OCI-LY7 (cell line): ENCODE results near the gene KLHL7. TPM values are rescaled to one million over a fixed set of nuclear protein-coding genes. Genes with fewer than 3 reads are reported as not detected.

ENCODE experiments used
- BruUV-seq: library from RNA; stranded (reverse); fragments of 400-500 nt; replicated peaks from 2 replicates; lab custom pipeline; 2021; lab: Mats Ljungman, UMichigan
- CTCF ChIA-PET: fragments of 300-600 bp; sonication (Branson Sonifier 250); formaldehyde crosslinking; loops from one replicate; lab custom pipeline; 2022; ENCODE audit warnings: antibody characterized with exemption; ENCODE audit not compliant: unreplicated experiment; lab: Charles Lee
- POLR2A ChIA-PET: fragments of 300-600 bp; sonication (Branson Sonifier 250); formaldehyde crosslinking; loops from one replicate; lab custom pipeline; 2022; ENCODE audit warnings: antibody characterized with exemption; lab: Charles Lee
- DNase-seq: peaks from one replicate; pipeline ENCODE4 v3.0.0-alpha.2; 2015; ENCODE audit warnings: low spot score
- H2AFZ ChIP-seq: fragments of 200-600 bp; sonication (generic), shearing (Covaris generic); 2 replicates; pipeline ENCODE4 v1.6.1; 2014; ENCODE audit warnings: mild to moderate bottlenecking, antibody characterized with exemption, low read length, moderate library complexity
- H3K27ac ChIP-seq: fragments of 200-600 bp; sonication (generic); 2 replicates; pipeline ENCODE4 v1.5.1; 2014; ENCODE audit warnings: mixed run types, low read depth, mild to moderate bottlenecking, moderate library complexity, low read length, inconsistent platforms; ENCODE audit not compliant: poor library complexity, severe bottlenecking
- H3K36me3 ChIP-seq: fragments of 200-600 bp; sonication (generic); 2 replicates; pipeline ENCODE4 v1.6.1; 2014; ENCODE audit warnings: mild to moderate bottlenecking, antibody characterized with exemption, low read length, moderate library complexity, mixed read lengths; ENCODE audit not compliant: insufficient read depth
- H3K4me1 ChIP-seq: fragments of 200-600 bp; sonication (generic); 2 replicates; pipeline ENCODE4 v1.5.1; 2014; ENCODE audit warnings: mild to moderate bottlenecking, low read length; ENCODE audit not compliant: insufficient read depth, poor library complexity, severe bottlenecking
- H3K4me2 ChIP-seq: fragments of 200-600 bp; sonication (generic); 2 replicates; pipeline ENCODE4 v1.6.1; 2014; ENCODE audit warnings: mild to moderate bottlenecking, low read length
- H3K4me3 ChIP-seq: fragments of 200-600 bp; sonication (generic); 2 replicates; pipeline ENCODE4 v1.5.1; 2014; ENCODE audit warnings: mild to moderate bottlenecking, low read depth, low read length; ENCODE audit not compliant: poor library complexity, severe bottlenecking
- H3K79me2 ChIP-seq: fragments of 200-600 bp; sonication (generic); 2 replicates; pipeline ENCODE4 v1.6.1; 2016; ENCODE audit warnings: low read depth, mild to moderate bottlenecking, low read length, moderate library complexity, mixed read lengths; ENCODE audit not compliant: insufficient read depth
- H3K9me2 ChIP-seq: fragments of 200-600 bp; sonication (generic); 2 replicates; pipeline ENCODE4 v1.6.1; 2016; ENCODE audit warnings: mild to moderate bottlenecking, low read length, mixed read lengths; ENCODE audit not compliant: insufficient read depth
- H3K9me3 ChIP-seq: fragments of 200-600 bp; sonication (generic); 2 replicates; pipeline ENCODE4 v1.6.1; 2014; ENCODE audit warnings: mild to moderate bottlenecking, mixed run types, low read length, mixed read lengths
- H4K20me1 ChIP-seq: fragments of 200-600 bp; sonication (generic); 2 replicates; pipeline ENCODE4 v1.6.1; 2014; ENCODE audit warnings: mild to moderate bottlenecking, antibody characterized with exemption, low read length, moderate library complexity, mixed read lengths; ENCODE audit not compliant: insufficient read depth
- CTCF ChIP-seq: fragments of 200-600 bp; sonication (generic); conservative IDR thresholded peaks from 2 replicates; pipeline ENCODE4 v1.5.1; 2014; ENCODE audit warnings: mild to moderate bottlenecking, antibody characterized with exemption, low read length, moderate library complexity, mixed read lengths
- EZH2phosphoT487 ChIP-seq: fragments of 200-600 bp; sonication (generic); IDR thresholded peaks from 2 replicates; pipeline ENCODE4 v1.6.1; 2018; ENCODE audit warnings: low read depth, borderline replicate concordance, mild to moderate bottlenecking, mixed run types, antibody characterized with exemption, low read length, moderate library complexity, mixed read lengths
- intact Hi-C: fragments of 100-400 bp; cut with micrococcal nuclease; formaldehyde crosslinking; loops from one replicate; pipeline ENCODE4 v1.10.0; 2022; ENCODE audit not compliant: unreplicated experiment
- total RNA-seq, 2 experiments: library from RNA; depleted of rRNA in 1 of 2; stranded (reverse); fragments of >200 nt in 1 of 2; shearing (Covaris generic) in 1 of 2; gene quantifications; 2 replicates each; pipeline ENCODE4 v1.2.3, GENCODE V29; 2014 to 2022

The KLHL7 gene
- total RNA-seq, 2 experiments from 2014 or later = 24.4 to 30.2 TPM

- Histone ChIP-seq H2AFZ (no peak overlapping the region), H3K4me2 (no peak overlapping the region), H3K79me2 (no peaks in the 10 kb centered on the region), H4K20me1 (no peaks in the 10 kb centered on the region), H3K27ac (no peak overlapping the region), H3K9me2 (no peaks in the 10 kb centered on the region), H3K4me3 (no peak overlapping the region), H3K9me3 (no peaks in the 10 kb centered on the region), H3K36me3 (no peaks in the 10 kb centered on the region), H3K4me1 (no peaks in the 10 kb centered on the region)
- TF ChIP-seq EZH2phosphoT487 = no peak
- TF ChIP-seq CTCF = no peak
- intact Hi-C loops = no loop called here
- ChIA-PET CTCF (no interaction called here), POLR2A (interaction anchor here (0.5 to 2.1 kb wide), 4 partner anchors 13 to 219 kb away, joined by 3 to 8 read pairs (median 5); no protein-coding TSS in a partner anchor)
- BruUV-seq = no TSS peak
- DNase-seq = no peak
Measured at GRCh38 chr7:23214423-23214822, 108.8 kb downstream of the KLHL7 start.

- intact Hi-C loops = no loop called here
- ChIA-PET POLR2A (interaction anchor here (0.5 to 2.1 kb wide), 6 partner anchors 12 to 218 kb away, joined by 3 to 8 read pairs (median 4); no protein-coding TSS in a partner anchor), CTCF (no interaction called here)
- no peak for TF ChIP-seq EZH2phosphoT487
- TF ChIP-seq CTCF = no peak
- Histone ChIP-seq H3K4me1 (no peaks in the 10 kb centered on the region), H3K9me3 (no peaks in the 10 kb centered on the region), H4K20me1 (no peaks in the 10 kb centered on the region), H3K9me2 (no peaks in the 10 kb centered on the region), H3K27ac (no peak overlapping the region), H3K4me2 (no peak overlapping the region), H3K36me3 (no peaks in the 10 kb centered on the region), H3K79me2 (no peaks in the 10 kb centered on the region), H2AFZ (no peak overlapping the region), H3K4me3 (no peak overlapping the region)
- DNase-seq = no peak
- no TSS peak for BruUV-seq
Measured at GRCh38 chr7:23214938-23215337, 109.4 kb downstream of the KLHL7 start.

GRCh38 chr7:23216021-23216420 is 110.4 kb downstream of the KLHL7 start:
- POLR2A ChIA-PET = interaction anchor here (0.6 to 2.1 kb wide), 4 partner anchors 11 to 50 kb away, joined by 3 to 8 read pairs (median 3); no protein-coding TSS in a partner anchor
- no peak overlapping the region for H2AFZ ChIP-seq
- no peaks in the 10 kb centered on the region for H3K4me1 ChIP-seq
- H3K79me2 ChIP-seq = no peaks in the 10 kb centered on the region
- no peaks in the 10 kb centered on the region for H3K9me3 ChIP-seq
- no peaks in the 10 kb centered on the region for H4K20me1 ChIP-seq
- no peaks in the 10 kb centered on the region for H3K36me3 ChIP-seq
- no peaks in the 10 kb centered on the region for H3K9me2 ChIP-seq
- DNase-seq = no peak
- intact Hi-C loops = loop anchor here (1.0 kb wide), 1 partner anchor 38 kb away; no protein-coding TSS in a partner anchor
- no peak for TF ChIP-seq CTCF
- TF ChIP-seq EZH2phosphoT487 = no peak
- H3K4me2 ChIP-seq = no peak overlapping the region
- no peak overlapping the region for H3K4me3 ChIP-seq
- no peak overlapping the region for H3K27ac ChIP-seq
- CTCF ChIA-PET = interaction anchor here (0.6 kb wide), 1 partner anchor 11 kb away, joined by 5 read pairs; no protein-coding TSS in a partner anchor
- BruUV-seq = no TSS peak
